Measurements from ENCODE around the gene KDELR1.

KDELR1 gene

DNA sequence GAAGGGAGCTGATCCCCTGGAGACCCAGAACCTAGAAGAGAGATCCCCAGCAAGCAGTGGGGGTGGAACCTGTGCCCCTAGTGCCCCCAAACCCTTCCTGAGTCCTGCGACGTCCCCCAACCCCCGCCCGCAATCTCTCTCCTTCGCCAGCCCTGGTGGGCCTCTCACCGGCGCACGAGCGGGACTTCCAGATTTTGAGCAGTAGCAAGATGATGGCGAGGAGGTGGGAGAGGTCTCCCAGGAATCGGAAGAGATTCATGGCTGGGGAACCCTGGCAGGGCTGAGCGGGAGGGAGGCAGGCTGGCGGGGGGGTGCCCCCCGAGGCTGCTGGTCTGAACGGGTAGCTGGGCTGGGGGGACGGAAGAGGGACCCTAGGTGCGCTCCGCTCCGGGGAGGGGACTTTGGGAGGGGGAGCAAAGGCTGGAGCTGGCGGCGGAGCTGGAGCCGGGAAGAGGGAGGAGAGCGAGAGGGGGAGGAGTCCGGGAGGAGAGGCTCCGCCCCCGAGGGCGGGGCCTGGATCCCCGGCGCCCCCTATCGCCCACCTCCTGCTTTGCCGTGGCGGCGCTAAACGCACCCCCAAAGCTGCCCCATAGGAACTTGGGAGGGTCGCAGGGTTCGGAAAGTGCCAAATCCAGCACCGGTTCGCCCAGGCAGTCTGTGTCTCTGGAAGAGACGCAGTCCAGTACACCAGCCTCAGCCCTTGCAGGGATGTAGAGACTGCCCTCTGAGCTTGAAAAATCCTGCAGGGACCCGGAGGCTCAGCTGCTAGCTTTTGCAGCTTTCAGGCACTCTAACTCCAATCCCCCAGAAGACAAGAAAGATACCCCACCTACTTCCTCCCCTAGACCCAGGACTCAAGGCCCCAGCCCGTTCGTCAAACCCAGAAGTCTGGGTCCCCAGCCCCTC, at the start of gene KDELR1:
KDELR1 (minus strand) TSS at position 452 of the 906 bp plus-strand sequence; CDS start at position 259, 193 bp downstream.
- peak; percentile 64 for DNase-seq (ENCODE audit: low spot score)

- no peak for DNase-seq (ENCODE audit: low spot score)
Measured at GRCh38 chr19:48436586-48436985, 45.2 kb upstream of the KDELR1 start.

DNA sequence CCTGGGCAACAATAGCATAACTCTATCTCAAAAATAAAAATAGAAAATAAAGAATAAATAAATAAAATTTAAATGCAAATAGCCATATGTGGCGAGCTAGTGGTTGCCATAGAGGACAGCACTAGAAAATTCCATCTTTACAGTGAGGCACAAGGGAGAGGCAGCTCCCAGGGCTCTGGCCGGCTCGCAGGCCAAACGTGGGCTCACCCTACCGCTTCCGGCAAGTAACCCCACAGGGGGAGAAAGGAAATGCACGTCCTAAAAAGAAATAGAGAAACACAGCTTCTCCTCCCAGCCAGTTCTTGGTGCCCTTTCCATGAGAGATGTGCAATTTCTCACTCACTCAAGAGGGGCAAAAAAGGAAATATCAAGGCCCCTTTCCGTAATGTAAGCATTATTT, 42.0 kb upstream of the KDELR1 start:
- no peak for DNase-seq (ENCODE audit: low spot score)

DNA sequence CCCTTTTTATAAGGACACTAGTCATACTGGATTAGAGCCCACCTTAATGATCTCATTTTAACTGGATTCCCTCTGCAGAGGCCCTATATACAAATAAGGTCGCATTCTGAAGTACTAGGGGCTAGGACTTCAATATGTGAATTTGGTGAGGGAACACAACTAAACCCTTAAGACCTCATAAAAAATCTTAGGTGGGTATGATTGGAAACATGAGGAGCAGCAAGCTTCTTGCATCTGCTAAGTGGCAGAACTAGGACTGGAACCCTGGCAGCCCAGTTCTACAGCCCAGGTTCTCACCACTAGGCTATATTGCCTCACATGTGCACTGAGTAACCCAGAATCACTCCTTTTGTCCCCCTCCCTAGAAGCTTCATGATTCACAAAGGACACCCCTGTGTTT, 37.3 kb upstream of the KDELR1 start:
- no peak for DNase-seq (ENCODE audit: low spot score)

- no peak for DNase-seq (ENCODE audit: low spot score)
Measured at GRCh38 chr19:48424694-48425219, 33.4 kb upstream of the KDELR1 start.

- DNase-seq (ENCODE audit: low spot score): no peak
Measured at GRCh38 chr19:48421548-48421947, 30.2 kb upstream of the KDELR1 start.

- DNase-seq (ENCODE audit: low spot score): no peak
Measured at GRCh38 chr19:48419158-48419920, 28.0 kb upstream of the KDELR1 start.

GRCh38 chr19:48418317-48419064, 27.1 kb upstream of the KDELR1 start:
- DNase-seq (ENCODE audit: low spot score): no peak

DNA sequence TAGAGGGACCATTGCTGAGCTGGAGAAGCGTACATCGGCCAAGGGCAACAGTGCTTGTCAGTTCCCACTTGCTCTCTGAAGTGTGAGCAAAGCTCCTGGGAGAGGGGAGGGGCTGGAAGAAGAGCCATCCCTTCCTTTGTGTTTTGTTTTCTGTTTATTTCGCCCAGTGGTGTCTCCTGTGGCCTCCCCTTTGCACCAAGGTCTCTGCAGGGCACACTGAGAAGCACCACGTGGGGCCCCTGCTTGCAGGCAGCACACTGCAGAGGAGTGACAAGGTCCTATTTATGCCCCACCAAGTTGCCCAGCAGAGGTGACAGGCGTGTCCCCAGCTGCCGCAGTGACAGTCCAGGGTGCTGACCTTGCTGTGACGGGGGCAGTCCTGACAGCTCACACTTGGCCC, 26.1 kb upstream of the KDELR1 start:
- DNase-seq (ENCODE audit: low spot score): no peak

- no peak for DNase-seq (ENCODE audit: low spot score)
Measured at GRCh38 chr19:48415806-48416221, 24.5 kb upstream of the KDELR1 start.

DNA sequence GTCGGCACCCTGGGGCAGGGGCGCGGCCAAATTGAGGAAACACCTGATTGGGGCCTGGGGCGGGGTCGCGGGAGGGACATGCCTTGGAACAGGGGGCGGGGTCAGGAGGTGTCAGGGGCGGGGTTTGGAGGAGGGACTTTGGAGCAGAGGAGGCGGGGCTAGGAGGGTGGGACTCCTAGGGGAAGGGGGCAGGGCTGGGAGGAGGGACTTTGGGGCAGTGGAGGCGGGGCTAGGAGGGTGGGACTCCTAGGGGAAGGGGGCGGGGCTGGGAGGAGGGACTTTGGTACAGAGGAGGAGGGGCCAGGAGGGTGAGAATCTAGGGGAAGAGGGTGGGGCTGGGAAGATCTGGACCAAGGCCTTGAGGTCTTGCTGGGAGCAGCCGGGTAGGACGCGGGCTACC, 24.0 kb upstream of the KDELR1 start:
- peak; percentile 77 for DNase-seq (ENCODE audit: low spot score)

- no peak for DNase-seq (ENCODE audit: low spot score)
Measured at GRCh38 chr19:48413879-48414587, 22.7 kb upstream of the KDELR1 start.

GRCh38 chr19:48405850-48406249, 14.5 kb upstream of the KDELR1 start:
- no peak for DNase-seq (ENCODE audit: low spot score)

- no peak for DNase-seq (ENCODE audit: low spot score)
Measured at GRCh38 chr19:48405010-48405659, 13.8 kb upstream of the KDELR1 start.

GRCh38 chr19:48403606-48404005, 12.3 kb upstream of the KDELR1 start:
- peak; percentile 69 for DNase-seq (ENCODE audit: low spot score)

DNA sequence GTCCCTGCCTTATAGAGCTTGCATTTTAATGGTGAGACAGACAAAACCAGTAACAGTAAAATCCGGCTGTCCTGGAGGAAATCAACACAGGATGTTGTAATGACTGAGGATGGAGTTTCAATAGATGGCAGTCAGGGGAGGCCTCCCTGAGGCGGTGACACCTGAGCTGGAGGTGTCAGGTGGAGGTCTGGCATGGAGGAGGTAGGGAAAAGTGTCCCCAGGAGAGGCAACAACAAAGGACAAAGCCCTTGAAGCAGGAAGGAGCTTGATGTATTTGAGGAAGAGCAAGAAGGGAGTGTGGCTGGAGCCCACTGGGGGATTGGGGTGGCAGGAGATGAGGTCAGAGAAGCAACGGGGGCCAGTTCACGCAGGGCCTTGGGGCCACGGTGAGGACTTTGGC, 9.9 kb upstream of the KDELR1 start:
- DNase-seq (ENCODE audit: low spot score): no peak

GRCh38 chr19:48400018-48400742, 8.8 kb upstream of the KDELR1 start:
- DNase-seq (ENCODE audit: low spot score): peak; percentile 88

GRCh38 chr19:48398375-48399235, 7.3 kb upstream of the KDELR1 start:
- peak; percentile 98 for DNase-seq (ENCODE audit: low spot score)

DNA sequence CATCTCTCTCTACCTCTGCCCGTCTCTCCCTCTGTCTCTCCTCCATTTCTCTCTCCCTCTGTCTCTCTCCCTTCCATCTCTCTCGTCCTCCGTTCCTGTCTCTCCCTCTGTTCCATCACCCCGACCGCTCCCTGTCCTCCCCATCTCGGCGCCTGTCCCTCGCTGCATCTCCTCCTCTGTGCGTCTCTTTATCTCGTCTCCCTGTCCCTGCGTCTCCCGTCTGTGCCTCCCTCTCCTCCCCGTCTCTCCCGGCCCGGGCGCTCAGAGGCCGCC, 6.7 kb upstream of the KDELR1 start:
- DNase-seq (ENCODE audit: low spot score): no peak

Data from RKO (cell line).